HG02885 (cell line): Measurements from ENCODE around the gene SPAG17.
"Not testable (repeated sequence)": the region's sequence is repeated elsewhere in the genome, so short reads cannot be mapped to it uniquely, and the experiment has no call there.

Source experiments
- ATAC-seq: cut with Tn5 transposase; IDR thresholded peaks from one replicate; pipeline ENCODE4 v1.9.1; 2021; ENCODE audit warnings: mild to moderate bottlenecking; ENCODE audit not compliant: unreplicated experiment, poor library complexity

SPAG17 gene

DNA sequence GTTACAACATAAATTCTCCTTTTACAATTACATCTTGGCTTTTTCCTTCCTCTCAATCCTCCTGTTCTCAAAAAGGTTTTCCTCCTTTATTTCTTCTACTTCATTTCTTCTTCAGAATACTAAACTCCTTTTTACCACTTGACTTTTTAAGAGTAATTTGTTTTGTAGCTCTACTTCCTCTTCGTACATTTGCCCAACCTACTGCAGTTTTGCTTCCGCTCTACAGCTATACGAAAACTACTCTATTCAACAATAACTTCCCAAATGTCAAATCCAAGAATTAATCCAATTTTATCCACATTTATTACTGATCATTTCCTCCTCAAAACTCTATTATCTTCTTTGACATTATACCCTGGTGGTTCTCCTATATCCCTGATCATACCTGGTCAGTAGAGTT is 259.0 kb downstream of the SPAG17 start:
- ATAC-seq = no peak

DNA sequence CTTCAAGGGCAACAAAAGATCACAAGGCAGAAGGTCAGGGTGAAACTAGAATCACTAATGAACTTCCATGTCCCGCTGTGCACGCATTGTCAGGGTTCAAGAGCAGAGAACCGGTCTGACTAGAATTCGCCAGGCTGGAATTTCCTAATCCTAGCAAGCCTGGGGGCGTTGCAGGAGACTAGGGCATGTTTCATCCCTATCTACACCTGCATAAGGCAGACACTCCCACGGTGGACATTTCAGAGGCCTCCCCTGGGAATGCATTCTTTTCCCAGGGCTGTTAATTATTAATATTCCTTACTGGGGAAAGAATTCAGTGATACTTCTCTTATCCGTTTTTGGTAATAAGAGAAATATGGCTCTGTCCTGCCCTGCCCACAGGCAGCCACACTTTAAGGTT is 262.3 kb downstream of the SPAG17 start:
- not testable (repeated sequence) for ATAC-seq

GRCh38 chr1:117921991-117922390 is 263.0 kb downstream of the SPAG17 start:
- no peak for ATAC-seq

- no peak for ATAC-seq
Measured at GRCh38 chr1:117919376-117919775, 265.7 kb downstream of the SPAG17 start.

DNA sequence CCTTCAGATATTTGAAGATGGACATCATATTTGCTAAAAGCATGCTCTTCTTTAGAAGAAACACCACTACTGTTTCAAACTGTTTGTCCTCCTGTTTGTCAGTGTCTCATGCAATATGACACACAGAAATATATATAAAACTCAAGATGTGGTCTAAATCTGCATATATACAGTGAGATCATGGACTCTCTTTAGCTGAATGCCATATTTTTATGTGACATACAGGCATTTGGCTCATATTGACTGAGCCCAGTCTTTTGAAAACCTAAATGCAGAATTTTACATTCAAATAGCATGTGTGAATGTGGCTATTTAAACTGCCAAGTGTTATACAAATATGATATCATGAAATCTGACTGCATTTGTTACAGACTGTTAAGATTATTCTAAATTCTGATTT is 274.0 kb downstream of the SPAG17 start:
- no peak for ATAC-seq

GRCh38 chr1:117905019-117905418 is 280.0 kb downstream of the SPAG17 start:
- no peak for ATAC-seq

- ATAC-seq = no peak
Measured at GRCh38 chr1:117904485-117904884, 280.5 kb downstream of the SPAG17 start.
